ENCODE data around the gene NTN4.

DNA sequence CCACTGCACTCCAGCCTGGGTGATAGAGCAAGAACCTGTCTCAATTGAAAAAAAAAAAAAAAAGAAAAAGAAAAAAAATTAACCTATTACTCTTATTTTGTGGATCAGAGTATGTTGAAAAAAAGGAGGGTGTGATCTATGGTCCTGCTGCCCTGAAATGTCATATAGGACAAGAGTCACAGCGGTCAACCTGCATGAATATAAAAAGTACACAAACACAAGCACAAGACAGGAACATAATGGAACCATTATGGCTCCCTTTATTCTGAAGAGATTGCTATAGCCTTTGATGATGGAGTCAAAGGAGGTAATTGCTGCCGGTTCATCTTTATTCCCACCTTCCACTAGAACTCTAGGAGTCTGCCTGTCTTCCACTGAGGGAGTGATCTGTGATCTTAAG, 96.9 kb downstream of the NTN4 start:
- TF ChIP-seq SNAI2 (CRISPR knock-in tag; IDR thresholded peaks at IDR 0.05) (no peak), OSR1 (CRISPR knock-in tag; IDR thresholded peaks at IDR 0.05) (no peak), ZFP30 (CRISPR knock-in tag; IDR thresholded peaks at IDR 0.05) (no peak), ZFP3 (CRISPR knock-in tag; IDR thresholded peaks at IDR 0.05) (no peak), ZC3H10 (CRISPR knock-in tag; IDR thresholded peaks at IDR 0.05) (no peak)
- TF ChIP-seq, protein P1, sequence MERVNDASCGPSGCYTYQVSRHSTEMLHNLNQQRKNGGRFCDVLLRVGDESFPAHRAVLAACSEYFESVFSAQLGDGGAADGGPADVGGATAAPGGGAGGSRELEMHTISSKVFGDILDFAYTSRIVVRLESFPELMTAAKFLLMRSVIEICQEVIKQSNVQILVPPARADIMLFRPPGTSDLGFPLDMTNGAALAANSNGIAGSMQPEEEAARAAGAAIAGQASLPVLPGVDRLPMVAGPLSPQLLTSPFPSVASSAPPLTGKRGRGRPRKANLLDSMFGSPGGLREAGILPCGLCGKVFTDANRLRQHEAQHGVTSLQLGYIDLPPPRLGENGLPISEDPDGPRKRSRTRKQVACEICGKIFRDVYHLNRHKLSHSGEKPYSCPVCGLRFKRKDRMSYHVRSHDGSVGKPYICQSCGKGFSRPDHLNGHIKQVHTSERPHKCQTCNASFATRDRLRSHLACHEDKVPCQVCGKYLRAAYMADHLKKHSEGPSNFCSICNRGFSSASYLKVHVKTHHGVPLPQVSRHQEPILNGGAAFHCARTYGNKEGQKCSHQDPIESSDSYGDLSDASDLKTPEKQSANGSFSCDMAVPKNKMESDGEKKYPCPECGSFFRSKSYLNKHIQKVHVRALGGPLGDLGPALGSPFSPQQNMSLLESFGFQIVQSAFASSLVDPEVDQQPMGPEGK (CRISPR knock-in tag; IDR thresholded peaks at IDR 0.05; ENCODE audit: borderline replicate concordance), result no peak
- TF ChIP-seq, protein P2, sequence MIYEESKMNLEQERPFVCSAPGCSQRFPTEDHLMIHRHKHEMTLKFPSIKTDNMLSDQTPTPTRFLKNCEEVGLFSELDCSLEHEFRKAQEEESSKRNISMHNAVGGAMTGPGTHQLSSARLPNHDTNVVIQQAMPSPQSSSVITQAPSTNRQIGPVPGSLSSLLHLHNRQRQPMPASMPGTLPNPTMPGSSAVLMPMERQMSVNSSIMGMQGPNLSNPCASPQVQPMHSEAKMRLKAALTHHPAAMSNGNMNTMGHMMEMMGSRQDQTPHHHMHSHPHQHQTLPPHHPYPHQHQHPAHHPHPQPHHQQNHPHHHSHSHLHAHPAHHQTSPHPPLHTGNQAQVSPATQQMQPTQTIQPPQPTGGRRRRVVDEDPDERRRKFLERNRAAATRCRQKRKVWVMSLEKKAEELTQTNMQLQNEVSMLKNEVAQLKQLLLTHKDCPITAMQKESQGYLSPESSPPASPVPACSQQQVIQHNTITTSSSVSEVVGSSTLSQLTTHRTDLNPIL (CRISPR knock-in tag; IDR thresholded peaks at IDR 0.05; ENCODE audit: low read depth), result no peak

Data from SK-N-SH treated with all-trans-retinoic acid at 6 μM for 48 hours (cell line).